WTC11 (cell line): Measurements from ENCODE around the gene RBM26. TPM values are rescaled to one million over a fixed set of nuclear protein-coding genes. Genes with fewer than 3 reads are reported as not detected.

Experiments
- ATAC-seq: fragments of 200-7000 bp; cut with Tn5 transposase; 2 replicates; pipeline ENCODE4 v1.10.0; 2021; ENCODE audit warnings: mild to moderate bottlenecking, moderate library complexity
- CTCF ChIA-PET: fragments of 300-600 bp; sonication (Branson Sonifier 250); formaldehyde crosslinking; loops from one replicate; lab custom pipeline; 2021; ENCODE audit warnings: antibody characterized with exemption; lab: Charles Lee
- POLR2A ChIA-PET: fragments of 350-600 bp; sonication (Branson Sonifier 250); formaldehyde crosslinking; loops from one replicate; lab custom pipeline; 2021; ENCODE audit warnings: antibody characterized with exemption; lab: Charles Lee
- DNase-seq: peaks from one replicate; pipeline ENCODE4 v3.0.0; 2021; ENCODE audit warnings: low spot score
- H3K27ac Mint-ChIP-seq: 2 replicates; pipeline ENCODE4 v1.8.0; 2021; ENCODE audit warnings: mixed read lengths
- H3K27me3 Mint-ChIP-seq: 2 replicates; pipeline ENCODE4 v1.8.0; 2021; ENCODE audit warnings: low read depth, mild to moderate bottlenecking, moderate library complexity, mixed read lengths
- H3K36me3 Mint-ChIP-seq: 2 replicates; pipeline ENCODE4 v1.8.0; 2021; ENCODE audit warnings: mixed read lengths
- H3K4me1 Mint-ChIP-seq: 2 replicates; pipeline ENCODE4 v1.8.0; 2022; ENCODE audit warnings: mixed read lengths
- H3K4me3 Mint-ChIP-seq: 2 replicates; pipeline ENCODE4 v1.8.0; 2021; ENCODE audit warnings: mild to moderate bottlenecking, moderate library complexity, mixed read lengths
- H3K9me3 Mint-ChIP-seq: 2 replicates; pipeline ENCODE4 v1.8.0; 2021; ENCODE audit warnings: mixed read lengths
- ATF6 ChIP-seq: sonication (generic); formaldehyde crosslinking; IDR thresholded peaks from 2 replicates; pipeline ENCODE4 v1.8.1; 2023; ENCODE audit warnings: mild to moderate bottlenecking, missing genetic modification reagents
- ERG ChIP-seq: fragments of 250-450 bp; sonication (Bioruptor Pico); IDR thresholded peaks from 2 replicates; pipeline ENCODE4 v1.8.0; 2021; ENCODE audit warnings: mild to moderate bottlenecking
- ETV6 ChIP-seq: sonication (generic); formaldehyde crosslinking; IDR thresholded peaks from 2 replicates; pipeline ENCODE4 v1.8.1; 2022; ENCODE audit warnings: mild to moderate bottlenecking, missing genetic modification reagents
- GRHL2 ChIP-seq: fragments of 250-450 bp; sonication (Bioruptor Pico); IDR thresholded peaks from 2 replicates; pipeline ENCODE4 v1.8.0; 2022; ENCODE audit warnings: mild to moderate bottlenecking, moderate library complexity; ENCODE audit not compliant: insufficient replicate concordance, severe bottlenecking
- MLX ChIP-seq: sonication (generic); formaldehyde crosslinking; IDR thresholded peaks from 2 replicates; pipeline ENCODE4 v1.8.1; 2023; ENCODE audit warnings: mild to moderate bottlenecking, missing genetic modification reagents, moderate library complexity
- ZBTB21 ChIP-seq: sonication (generic); formaldehyde crosslinking; IDR thresholded peaks from 2 replicates; pipeline ENCODE4 v1.8.1; 2023; ENCODE audit warnings: mild to moderate bottlenecking, missing genetic modification reagents, borderline replicate concordance
- ZNF232 ChIP-seq: sonication (generic); formaldehyde crosslinking; IDR thresholded peaks from 2 replicates; pipeline ENCODE4 v1.8.0; 2022; ENCODE audit warnings: mild to moderate bottlenecking, missing genetic modification reagents
- ZNF423 ChIP-seq: fragments of 250-450 bp; sonication (Bioruptor Pico); IDR thresholded peaks from 2 replicates; pipeline ENCODE4 v2.1.2; 2022; ENCODE audit warnings: mild to moderate bottlenecking, moderate library complexity
- ZSCAN18 ChIP-seq: fragments of 250-450 bp; sonication (Bioruptor Pico); IDR thresholded peaks from 2 replicates; pipeline ENCODE4 v2.1.2; 2022; ENCODE audit warnings: mild to moderate bottlenecking, moderate library complexity
- total RNA-seq: library from RNA; stranded (reverse); gene quantifications from 3 replicates; pipeline ENCODE4 v1.2.3, GENCODE V29; 2021
- TF ChIP-seq, protein P1 (sequence below): sonication (generic); formaldehyde crosslinking; IDR thresholded peaks from 2 replicates; pipeline ENCODE4 v1.8.1; 2022; ENCODE audit warnings: missing genetic modification reagents, borderline replicate concordance
- TF ChIP-seq, protein P2 (sequence below): sonication (generic); formaldehyde crosslinking; IDR thresholded peaks from 2 replicates; pipeline ENCODE4 v1.8.1; 2022; ENCODE audit warnings: mild to moderate bottlenecking, missing genetic modification reagents, moderate library complexity, borderline replicate concordance
- TF ChIP-seq, protein P3 (sequence below): sonication (generic); formaldehyde crosslinking; conservative IDR thresholded peaks from 2 replicates; pipeline ENCODE4 v1.8.1; 2023; ENCODE audit warnings: mild to moderate bottlenecking, low read depth, missing genetic modification reagents, moderate library complexity
- TF ChIP-seq, protein P4 (sequence below): sonication (generic); formaldehyde crosslinking; IDR thresholded peaks from 2 replicates; pipeline ENCODE4 v1.8.0; 2022; ENCODE audit warnings: mild to moderate bottlenecking, missing genetic modification reagents
- TF ChIP-seq, protein P5 (sequence below): sonication (generic); formaldehyde crosslinking; IDR thresholded peaks from 2 replicates; pipeline ENCODE4 v1.8.0; 2022; ENCODE audit warnings: mild to moderate bottlenecking, missing genetic modification reagents

RBM26 gene
- total RNA-seq, 1 experiment from 2014 or later = 64.1 TPM

DNA sequence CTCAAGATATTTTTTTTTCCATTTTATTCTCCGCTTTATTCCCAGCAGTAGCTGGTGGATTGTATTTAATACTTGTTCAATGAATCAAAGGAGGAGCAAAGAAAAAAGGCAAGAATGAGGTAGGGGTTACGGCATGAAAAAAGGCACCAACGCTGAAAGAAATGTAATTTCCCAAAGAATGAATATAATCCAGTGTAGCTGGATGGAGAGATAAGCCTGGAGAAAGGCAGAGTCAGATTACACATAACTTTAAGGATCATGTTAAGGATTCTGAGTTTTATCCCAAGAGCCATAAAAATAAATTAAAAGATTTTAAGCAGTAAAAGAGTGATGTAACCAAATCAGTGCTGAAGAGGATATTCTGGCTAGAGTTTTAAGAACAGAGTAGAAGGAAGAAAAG, 67.7 kb downstream of the RBM26 start (continued):
- TF ChIP-seq, protein P1, sequence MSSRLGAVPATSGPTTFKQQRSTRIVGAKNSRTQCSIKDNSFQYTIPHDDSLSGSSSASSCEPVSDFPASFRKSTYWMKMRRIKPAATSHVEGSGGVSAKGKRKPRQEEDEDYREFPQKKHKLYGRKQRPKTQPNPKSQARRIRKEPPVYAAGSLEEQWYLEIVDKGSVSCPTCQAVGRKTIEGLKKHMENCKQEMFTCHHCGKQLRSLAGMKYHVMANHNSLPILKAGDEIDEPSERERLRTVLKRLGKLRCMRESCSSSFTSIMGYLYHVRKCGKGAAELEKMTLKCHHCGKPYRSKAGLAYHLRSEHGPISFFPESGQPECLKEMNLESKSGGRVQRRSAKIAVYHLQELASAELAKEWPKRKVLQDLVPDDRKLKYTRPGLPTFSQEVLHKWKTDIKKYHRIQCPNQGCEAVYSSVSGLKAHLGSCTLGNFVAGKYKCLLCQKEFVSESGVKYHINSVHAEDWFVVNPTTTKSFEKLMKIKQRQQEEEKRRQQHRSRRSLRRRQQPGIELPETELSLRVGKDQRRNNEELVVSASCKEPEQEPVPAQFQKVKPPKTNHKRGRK = no peak
- TF ChIP-seq GRHL2 (CRISPR knock-in tag) = no peak
- TF ChIP-seq, all 79 proteins: peak for 0

GRCh38 chr13:79336966-79337365, 69.1 kb downstream of the RBM26 start:
- DNase-seq (no peak), ATAC-seq (no peak)
- ChIA-PET CTCF (no interaction called here), POLR2A (no interaction called here)
- H3K4me3 Mint-ChIP-seq = no peak overlapping the region
- peak overlapping the region; percentile 79 for H3K27ac Mint-ChIP-seq
- TF ChIP-seq, protein P2, sequence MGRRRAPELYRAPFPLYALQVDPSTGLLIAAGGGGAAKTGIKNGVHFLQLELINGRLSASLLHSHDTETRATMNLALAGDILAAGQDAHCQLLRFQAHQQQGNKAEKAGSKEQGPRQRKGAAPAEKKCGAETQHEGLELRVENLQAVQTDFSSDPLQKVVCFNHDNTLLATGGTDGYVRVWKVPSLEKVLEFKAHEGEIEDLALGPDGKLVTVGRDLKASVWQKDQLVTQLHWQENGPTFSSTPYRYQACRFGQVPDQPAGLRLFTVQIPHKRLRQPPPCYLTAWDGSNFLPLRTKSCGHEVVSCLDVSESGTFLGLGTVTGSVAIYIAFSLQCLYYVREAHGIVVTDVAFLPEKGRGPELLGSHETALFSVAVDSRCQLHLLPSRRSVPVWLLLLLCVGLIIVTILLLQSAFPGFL (CRISPR knock-in tag) = no peak
- TF ChIP-seq ATF6 (CRISPR knock-in tag) (no peak), MLX (CRISPR knock-in tag) (no peak), ZNF423 (CRISPR knock-in tag) (no peak), ERG (CRISPR knock-in tag) (no peak), ZSCAN18 (CRISPR knock-in tag) (no peak), ZBTB21 (no peak), ZNF232 (CRISPR knock-in tag) (no peak), ETV6 (CRISPR knock-in tag) (no peak)
- TF ChIP-seq, protein P3, sequence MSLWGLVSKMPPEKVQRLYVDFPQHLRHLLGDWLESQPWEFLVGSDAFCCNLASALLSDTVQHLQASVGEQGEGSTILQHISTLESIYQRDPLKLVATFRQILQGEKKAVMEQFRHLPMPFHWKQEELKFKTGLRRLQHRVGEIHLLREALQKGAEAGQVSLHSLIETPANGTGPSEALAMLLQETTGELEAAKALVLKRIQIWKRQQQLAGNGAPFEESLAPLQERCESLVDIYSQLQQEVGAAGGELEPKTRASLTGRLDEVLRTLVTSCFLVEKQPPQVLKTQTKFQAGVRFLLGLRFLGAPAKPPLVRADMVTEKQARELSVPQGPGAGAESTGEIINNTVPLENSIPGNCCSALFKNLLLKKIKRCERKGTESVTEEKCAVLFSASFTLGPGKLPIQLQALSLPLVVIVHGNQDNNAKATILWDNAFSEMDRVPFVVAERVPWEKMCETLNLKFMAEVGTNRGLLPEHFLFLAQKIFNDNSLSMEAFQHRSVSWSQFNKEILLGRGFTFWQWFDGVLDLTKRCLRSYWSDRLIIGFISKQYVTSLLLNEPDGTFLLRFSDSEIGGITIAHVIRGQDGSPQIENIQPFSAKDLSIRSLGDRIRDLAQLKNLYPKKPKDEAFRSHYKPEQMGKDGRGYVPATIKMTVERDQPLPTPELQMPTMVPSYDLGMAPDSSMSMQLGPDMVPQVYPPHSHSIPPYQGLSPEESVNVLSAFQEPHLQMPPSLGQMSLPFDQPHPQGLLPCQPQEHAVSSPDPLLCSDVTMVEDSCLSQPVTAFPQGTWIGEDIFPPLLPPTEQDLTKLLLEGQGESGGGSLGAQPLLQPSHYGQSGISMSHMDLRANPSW (CRISPR knock-in tag) = no peak
- TF ChIP-seq, protein P4, sequence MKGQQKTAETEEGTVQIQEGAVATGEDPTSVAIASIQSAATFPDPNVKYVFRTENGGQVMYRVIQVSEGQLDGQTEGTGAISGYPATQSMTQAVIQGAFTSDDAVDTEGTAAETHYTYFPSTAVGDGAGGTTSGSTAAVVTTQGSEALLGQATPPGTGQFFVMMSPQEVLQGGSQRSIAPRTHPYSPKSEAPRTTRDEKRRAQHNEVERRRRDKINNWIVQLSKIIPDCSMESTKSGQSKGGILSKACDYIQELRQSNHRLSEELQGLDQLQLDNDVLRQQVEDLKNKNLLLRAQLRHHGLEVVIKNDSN (CRISPR knock-in tag) = no peak
- TF ChIP-seq, protein P5, sequence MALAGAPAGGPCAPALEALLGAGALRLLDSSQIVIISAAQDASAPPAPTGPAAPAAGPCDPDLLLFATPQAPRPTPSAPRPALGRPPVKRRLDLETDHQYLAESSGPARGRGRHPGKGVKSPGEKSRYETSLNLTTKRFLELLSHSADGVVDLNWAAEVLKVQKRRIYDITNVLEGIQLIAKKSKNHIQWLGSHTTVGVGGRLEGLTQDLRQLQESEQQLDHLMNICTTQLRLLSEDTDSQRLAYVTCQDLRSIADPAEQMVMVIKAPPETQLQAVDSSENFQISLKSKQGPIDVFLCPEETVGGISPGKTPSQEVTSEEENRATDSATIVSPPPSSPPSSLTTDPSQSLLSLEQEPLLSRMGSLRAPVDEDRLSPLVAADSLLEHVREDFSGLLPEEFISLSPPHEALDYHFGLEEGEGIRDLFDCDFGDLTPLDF = no peak
- no peaks in the 10 kb centered on the region for H3K27me3 Mint-ChIP-seq
- H3K36me3 Mint-ChIP-seq = peaks cover 79% of the 10 kb centered on the region
- H3K4me1 Mint-ChIP-seq = no peaks in the 10 kb centered on the region
- H3K9me3 Mint-ChIP-seq = no peaks in the 10 kb centered on the region
